ENCODE data around the gene PRKCA.
"Not testable (repeated sequence)": the region's sequence is repeated elsewhere in the genome, so short reads cannot be mapped to it uniquely, and the experiment has no call there.

The PRKCA gene

GRCh38 chr17:66466106-66466820, 163.8 kb downstream of the PRKCA start:
- DNase-seq (ENCODE audit: low read depth), result no peak

- DNase-seq (ENCODE audit: low read depth), result peak; percentile 20
These were observed 164.5 kb downstream of the PRKCA start for GRCh38 chr17:66466840-66467367.

- DNase-seq (ENCODE audit: low read depth), result no peak
These were observed 165.4 kb downstream of the PRKCA start for GRCh38 chr17:66467766-66468165.

- no peak for DNase-seq (ENCODE audit: low read depth)
These were observed 166.1 kb downstream of the PRKCA start for GRCh38 chr17:66468241-66469087.

- DNase-seq (ENCODE audit: low read depth), result no peak
These were observed 166.7 kb downstream of the PRKCA start for GRCh38 chr17:66469088-66469442.

- DNase-seq (ENCODE audit: low read depth), result no peak
These were observed 167.0 kb downstream of the PRKCA start for GRCh38 chr17:66469461-66469860.

- no peak for DNase-seq (ENCODE audit: low read depth)
These were observed 167.5 kb downstream of the PRKCA start for GRCh38 chr17:66469890-66470289.

- no peak for DNase-seq (ENCODE audit: low read depth)
These were observed 169.7 kb downstream of the PRKCA start for GRCh38 chr17:66472123-66472522.

GRCh38 chr17:66474258-66474657, 171.8 kb downstream of the PRKCA start:
- DNase-seq (ENCODE audit: low read depth), result no peak

GRCh38 chr17:66474806-66475497, 172.5 kb downstream of the PRKCA start:
- no peak for DNase-seq (ENCODE audit: low read depth)

GRCh38 chr17:66476014-66476413, 173.6 kb downstream of the PRKCA start:
- no peak for DNase-seq (ENCODE audit: low read depth)

- DNase-seq (ENCODE audit: low read depth), result no peak
These were observed 175.3 kb downstream of the PRKCA start for GRCh38 chr17:66477615-66478283.

GRCh38 chr17:66479230-66479889, 176.9 kb downstream of the PRKCA start:
- DNase-seq (ENCODE audit: low read depth), result not testable (repeated sequence)

GRCh38 chr17:66480243-66480642, 177.8 kb downstream of the PRKCA start:
- DNase-seq (ENCODE audit: low read depth), result no peak

- DNase-seq (ENCODE audit: low read depth), result no peak
These were observed 178.4 kb downstream of the PRKCA start for GRCh38 chr17:66480802-66481201.

- DNase-seq (ENCODE audit: low read depth), result no peak
These were observed 178.9 kb downstream of the PRKCA start for GRCh38 chr17:66481271-66481670.

GRCh38 chr17:66483906-66484305, 181.5 kb downstream of the PRKCA start:
- DNase-seq (ENCODE audit: low read depth), result no peak

- DNase-seq (ENCODE audit: low read depth), result no peak
These were observed 183.0 kb downstream of the PRKCA start for GRCh38 chr17:66485309-66485947.

- DNase-seq (ENCODE audit: low read depth), result no peak
These were observed 184.7 kb downstream of the PRKCA start for GRCh38 chr17:66487121-66487520.

- no peak for DNase-seq (ENCODE audit: low read depth)
These were observed 185.6 kb downstream of the PRKCA start for GRCh38 chr17:66487981-66488468.

- DNase-seq (ENCODE audit: low read depth), result no peak
These were observed 186.5 kb downstream of the PRKCA start for GRCh38 chr17:66488864-66489263.
